OCI-LY1 (cell line): ENCODE data around the gene SLC12A7.

ENCODE experiments used
- H2AFZ ChIP-seq: fragments of 200-600 bp; sonication (generic), shearing (Covaris generic); 2 replicates; pipeline ENCODE4 v1.6.0; 2014; ENCODE audit warnings: antibody characterized with exemption, mild to moderate bottlenecking, low read length
- H3F3A ChIP-seq: fragments of 200-600 bp; sonication (generic), shearing (Covaris generic); 2 replicates; pipeline ENCODE4 v1.6.0; 2014; ENCODE audit warnings: mild to moderate bottlenecking, antibody characterized with exemption, low read length, moderate library complexity; ENCODE audit not compliant: insufficient read depth
- H3K27ac ChIP-seq: fragments of 200-600 bp; sonication (generic); 2 replicates; pipeline ENCODE4 v1.5.1; 2014; ENCODE audit warnings: low read length, mixed run types, mild to moderate bottlenecking, low read depth; ENCODE audit not compliant: poor library complexity, severe bottlenecking
- H3K27me3 ChIP-seq: fragments of 200-600 bp; sonication (generic); 2 replicates; pipeline ENCODE4 v1.6.0; 2014; ENCODE audit warnings: antibody characterized with exemption, mild to moderate bottlenecking, low read length, moderate library complexity; ENCODE audit not compliant: insufficient read depth
- H3K36me3 ChIP-seq: fragments of 200-600 bp; sonication (generic); 2 replicates; pipeline ENCODE4 v1.6.1; 2014; ENCODE audit warnings: mild to moderate bottlenecking, antibody characterized with exemption, low read length, moderate library complexity, mixed read lengths; ENCODE audit not compliant: insufficient read depth
- H3K4me1 ChIP-seq: fragments of 200-600 bp; sonication (generic); 2 replicates; pipeline ENCODE4 v1.5.1; 2014; ENCODE audit warnings: mild to moderate bottlenecking, low read length, moderate library complexity; ENCODE audit not compliant: insufficient read depth, severe bottlenecking
- H3K4me2 ChIP-seq: fragments of 200-600 bp; sonication (generic), shearing (Covaris generic); 2 replicates; pipeline ENCODE4 v1.6.1; 2014; ENCODE audit warnings: low read length
- H3K4me3 ChIP-seq: fragments of 200-600 bp; sonication (generic); 2 replicates; pipeline ENCODE4 v1.5.1; 2014; ENCODE audit warnings: low read length, low read depth, mild to moderate bottlenecking, mixed read lengths; ENCODE audit not compliant: poor library complexity, severe bottlenecking
- H3K79me2 ChIP-seq: fragments of 200-600 bp; shearing (Covaris generic); 2 replicates; pipeline ENCODE4 v1.6.1; 2016; ENCODE audit warnings: mixed run types, low read length, mixed read lengths; ENCODE audit not compliant: insufficient read depth
- H3K9ac ChIP-seq: fragments of 200-600 bp; sonication (generic), shearing (Covaris generic); 2 replicates; pipeline ENCODE4 v1.6.1; 2014; ENCODE audit warnings: mild to moderate bottlenecking, low read length, mixed read lengths
- H3K9me2 ChIP-seq: fragments of 200-600 bp; sonication (generic), shearing (Covaris generic); 2 replicates; pipeline ENCODE4 v1.6.1; 2014; ENCODE audit warnings: low read depth, mild to moderate bottlenecking, low read length, mixed read lengths
- H3K9me3 ChIP-seq: fragments of 200-600 bp; shearing (Covaris generic); 2 replicates; pipeline ENCODE4 v1.6.1; 2014; ENCODE audit warnings: low read length, mixed read lengths
- H4K20me1 ChIP-seq: fragments of 200-600 bp; sonication (generic), shearing (Covaris generic); 2 replicates; pipeline ENCODE4 v1.6.0; 2016; ENCODE audit warnings: mild to moderate bottlenecking, low read length; ENCODE audit not compliant: insufficient read depth
- EZH2 ChIP-seq: fragments of 200-600 bp; sonication (generic), shearing (Covaris generic); IDR thresholded peaks from 2 replicates; pipeline ENCODE4 v1.8.0; 2017; ENCODE audit warnings: borderline replicate concordance, mixed run types, mild to moderate bottlenecking, antibody characterized with exemption, low read length, moderate library complexity, mixed read lengths
- TF ChIP-seq, protein P1 (sequence below): fragments of 200-600 bp; sonication (generic), shearing (Covaris generic); IDR thresholded peaks from 2 replicates; pipeline ENCODE4 v1.5.1; 2017; ENCODE audit warnings: mild to moderate bottlenecking, antibody characterized with exemption, low read length, moderate library complexity, mixed read lengths

Gene SLC12A7

DNA sequence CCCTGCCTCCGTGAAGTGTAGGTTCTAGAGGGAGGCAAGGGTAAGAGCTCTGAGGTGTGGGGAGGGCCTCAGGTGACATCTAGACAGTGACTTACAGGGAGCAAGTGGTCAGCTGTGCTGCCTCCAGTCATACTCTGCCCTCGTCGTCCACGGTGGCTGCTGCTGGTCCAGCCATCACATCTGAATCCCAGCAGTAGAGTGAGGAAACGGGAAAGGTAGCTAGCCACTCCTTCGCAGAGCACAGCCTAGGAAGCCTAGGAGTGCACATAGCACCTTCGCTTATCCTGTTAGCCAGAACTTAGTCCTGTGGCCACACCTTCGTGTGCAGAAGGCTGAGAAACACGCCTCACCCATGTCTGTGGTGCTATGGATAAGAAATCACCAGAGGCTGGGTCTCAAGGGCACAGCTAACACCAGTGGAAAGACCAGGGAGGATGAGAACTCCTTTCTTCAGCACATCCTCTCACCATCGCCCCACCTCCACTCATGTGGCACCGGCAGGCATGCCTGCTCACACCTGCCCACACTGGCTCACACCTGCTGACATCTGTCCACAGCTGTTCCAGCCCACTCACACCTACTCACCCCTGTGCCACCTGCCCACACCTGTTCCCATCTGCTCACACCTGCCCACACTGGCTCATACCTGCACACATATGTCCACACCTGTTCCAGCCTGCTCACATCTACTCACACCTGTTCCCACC, 45.0 kb upstream of the SLC12A7 start:
- no peaks in the 10 kb centered on the region for H3K9me2 ChIP-seq
- no peak overlapping the region for H3K4me2 ChIP-seq
- H3K27me3 ChIP-seq = no peaks in the 10 kb centered on the region
- H3K4me3 ChIP-seq = no peak overlapping the region
- no peaks in the 10 kb centered on the region for H3F3A ChIP-seq
- TF ChIP-seq, protein P1, sequence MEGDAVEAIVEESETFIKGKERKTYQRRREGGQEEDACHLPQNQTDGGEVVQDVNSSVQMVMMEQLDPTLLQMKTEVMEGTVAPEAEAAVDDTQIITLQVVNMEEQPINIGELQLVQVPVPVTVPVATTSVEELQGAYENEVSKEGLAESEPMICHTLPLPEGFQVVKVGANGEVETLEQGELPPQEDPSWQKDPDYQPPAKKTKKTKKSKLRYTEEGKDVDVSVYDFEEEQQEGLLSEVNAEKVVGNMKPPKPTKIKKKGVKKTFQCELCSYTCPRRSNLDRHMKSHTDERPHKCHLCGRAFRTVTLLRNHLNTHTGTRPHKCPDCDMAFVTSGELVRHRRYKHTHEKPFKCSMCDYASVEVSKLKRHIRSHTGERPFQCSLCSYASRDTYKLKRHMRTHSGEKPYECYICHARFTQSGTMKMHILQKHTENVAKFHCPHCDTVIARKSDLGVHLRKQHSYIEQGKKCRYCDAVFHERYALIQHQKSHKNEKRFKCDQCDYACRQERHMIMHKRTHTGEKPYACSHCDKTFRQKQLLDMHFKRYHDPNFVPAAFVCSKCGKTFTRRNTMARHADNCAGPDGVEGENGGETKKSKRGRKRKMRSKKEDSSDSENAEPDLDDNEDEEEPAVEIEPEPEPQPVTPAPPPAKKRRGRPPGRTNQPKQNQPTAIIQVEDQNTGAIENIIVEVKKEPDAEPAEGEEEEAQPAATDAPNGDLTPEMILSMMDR = no peak
- TF ChIP-seq EZH2 = no peak
- H3K27ac ChIP-seq = no peak overlapping the region
- no peak overlapping the region for H3K9ac ChIP-seq
- H2AFZ ChIP-seq = no peak overlapping the region
- no peaks in the 10 kb centered on the region for H3K4me1 ChIP-seq
- H3K9me3 ChIP-seq = no peaks in the 10 kb centered on the region
- H3K79me2 ChIP-seq = no peaks in the 10 kb centered on the region
- no peaks in the 10 kb centered on the region for H4K20me1 ChIP-seq
- H3K36me3 ChIP-seq = no peaks in the 10 kb centered on the region

DNA sequence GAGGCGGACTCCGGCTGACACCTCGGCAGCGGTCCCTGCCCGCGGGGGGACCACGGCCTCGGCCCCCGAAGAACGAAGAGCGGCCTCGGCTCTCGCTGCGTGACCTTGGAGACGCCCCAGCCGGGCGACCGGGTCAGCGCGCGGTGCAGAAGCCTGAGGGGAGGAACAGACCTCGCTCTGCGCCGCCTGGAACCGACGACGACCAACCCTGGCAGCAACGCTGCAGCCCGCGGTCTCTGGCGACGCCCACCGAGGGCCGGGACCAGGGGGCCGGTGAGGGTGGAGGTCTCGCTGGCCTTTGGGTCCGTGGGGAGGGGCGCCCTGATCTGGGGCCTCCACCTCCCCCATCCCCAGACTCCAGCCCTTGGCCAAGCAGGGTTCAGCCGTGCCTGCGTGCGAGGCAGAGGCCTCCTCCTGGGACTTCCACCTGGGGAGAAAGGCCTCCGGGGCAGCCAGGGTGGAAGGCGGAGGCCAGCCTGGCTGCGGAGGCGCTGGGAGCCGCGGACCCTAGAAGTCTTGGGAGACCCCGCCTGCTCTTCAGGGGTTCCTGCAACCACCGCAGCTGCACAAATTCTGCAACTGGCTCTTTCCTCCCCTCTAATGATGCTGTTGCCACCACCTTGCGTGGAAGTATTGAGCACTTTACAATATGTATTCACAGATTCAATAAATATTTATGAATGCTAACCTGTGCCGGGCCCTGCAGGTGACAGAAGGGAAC, 44.3 kb upstream of the SLC12A7 start:
- no peak overlapping the region for H2AFZ ChIP-seq
- no peak overlapping the region for H3K9ac ChIP-seq
- no peaks in the 10 kb centered on the region for H3F3A ChIP-seq
- H3K79me2 ChIP-seq = no peaks in the 10 kb centered on the region
- no peaks in the 10 kb centered on the region for H3K36me3 ChIP-seq
- no peaks in the 10 kb centered on the region for H3K9me3 ChIP-seq
- H3K27me3 ChIP-seq = no peaks in the 10 kb centered on the region
- H3K4me1 ChIP-seq = no peaks in the 10 kb centered on the region
- H3K9me2 ChIP-seq = no peaks in the 10 kb centered on the region
- no peak overlapping the region for H3K4me2 ChIP-seq
- no peak for TF ChIP-seq EZH2
- TF ChIP-seq, protein P1 = no peak
- H3K27ac ChIP-seq = no peak overlapping the region
- H4K20me1 ChIP-seq = no peaks in the 10 kb centered on the region
- H3K4me3 ChIP-seq = no peak overlapping the region

DNA sequence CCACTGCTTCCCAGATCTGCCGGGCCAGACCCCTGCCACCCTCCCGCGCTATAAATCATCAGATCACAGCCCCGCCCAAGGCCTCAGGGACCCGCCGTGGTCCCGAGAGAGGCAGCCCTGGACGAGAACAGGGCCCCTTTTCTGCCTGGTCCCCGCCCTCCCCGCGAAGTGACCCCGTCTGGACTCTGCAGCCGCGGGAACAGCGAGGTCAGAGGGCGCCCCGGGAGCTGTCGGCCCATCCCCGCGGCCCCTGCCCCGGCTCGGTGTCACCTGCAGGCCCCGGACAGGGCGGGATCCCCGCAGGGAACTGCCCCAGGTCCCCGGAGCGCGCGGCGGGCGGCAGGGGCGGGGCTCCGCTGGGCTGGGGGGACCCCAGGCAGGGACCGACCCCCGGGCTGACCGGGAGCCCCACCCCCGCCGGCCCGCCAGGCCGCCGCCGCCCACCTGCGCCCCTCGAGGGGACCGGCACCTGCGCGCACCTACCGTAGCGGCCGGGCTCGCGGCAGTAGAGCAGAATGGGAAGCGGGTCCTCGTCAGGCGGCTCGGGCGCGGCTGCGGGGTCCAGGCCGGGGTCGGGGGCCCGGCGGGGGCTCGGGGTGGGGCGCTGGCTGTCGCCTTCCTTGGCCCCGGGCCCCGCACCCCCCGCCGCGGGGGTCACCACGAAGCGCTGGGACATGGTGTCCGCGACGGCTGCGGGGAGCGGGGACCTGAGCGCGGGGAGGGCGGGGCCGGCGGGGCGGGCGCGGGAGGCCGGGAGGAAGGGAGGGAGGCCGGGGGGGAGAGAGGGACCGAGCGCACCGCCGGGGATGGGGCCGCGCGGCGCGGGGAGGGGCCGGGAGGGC, 43.5 kb upstream of the SLC12A7 start:
- Histone ChIP-seq H3K9ac (no peak overlapping the region), H3K9me2 (no peaks in the 10 kb centered on the region), H3K4me2 (no peak overlapping the region), H3K79me2 (no peaks in the 10 kb centered on the region), H3K36me3 (no peaks in the 10 kb centered on the region), H3F3A (no peaks in the 10 kb centered on the region), H3K27me3 (no peaks in the 10 kb centered on the region), H3K4me1 (no peaks in the 10 kb centered on the region), H3K9me3 (no peaks in the 10 kb centered on the region), H3K27ac (no peak overlapping the region), H3K4me3 (no peak overlapping the region), H2AFZ (no peak overlapping the region), H4K20me1 (no peaks in the 10 kb centered on the region)
- no peak for TF ChIP-seq EZH2
- TF ChIP-seq, protein P1 = no peak
